Measurements from ENCODE around the gene PDLIM4. TPM values are rescaled to one million over a fixed set of nuclear protein-coding genes. Genes with fewer than 3 reads are reported as not detected.

PDLIM4 gene
- total RNA-seq, 1 experiment from 2014 or later, result 7.6 TPM

DNA sequence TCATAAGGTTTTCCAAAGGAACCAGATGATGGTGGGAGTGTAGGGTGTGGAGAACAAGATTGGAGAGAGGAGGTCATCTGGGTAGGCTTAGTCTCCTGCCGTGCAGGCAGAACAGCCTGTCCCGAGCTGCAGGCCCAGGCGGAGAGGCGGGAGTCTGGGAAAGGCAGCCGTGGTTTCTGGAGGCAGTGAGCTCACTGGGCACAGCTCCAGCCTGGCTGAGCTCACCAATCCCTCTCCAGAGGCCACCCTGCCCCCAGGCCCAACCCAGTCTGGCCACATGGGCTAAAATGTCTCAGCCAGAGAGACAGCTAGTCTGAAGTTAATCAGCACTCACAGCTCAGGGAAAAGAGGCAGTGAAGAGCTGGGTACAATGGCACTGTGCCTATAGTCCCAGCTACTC lies 42.2 kb upstream of the PDLIM4 start:
- no peak overlapping the region for H3K9ac ChIP-seq (ENCODE audit: extremely low read depth, insufficient read length, low read length)
- no peak overlapping the region for H3K4ac ChIP-seq (ENCODE audit: low read depth, low read length)
- H3K23ac ChIP-seq (ENCODE audit: insufficient read length, low read depth, low read length), result no peak overlapping the region
- no peak overlapping the region for H3K27ac ChIP-seq (ENCODE audit: insufficient read length, low read depth, low read length)
- H3K56ac ChIP-seq (ENCODE audit: insufficient read length, low read depth, low read length), result no peak overlapping the region
- no peak overlapping the region for H2BK20ac ChIP-seq (ENCODE audit: low read depth, low read length, poor library complexity, severe bottlenecking)
- no peak overlapping the region for H2BK15ac ChIP-seq (ENCODE audit: low read depth, low read length)
- H3K27ac Mint-ChIP-seq, result no peak overlapping the region
- H3K9me3 Mint-ChIP-seq, result no peaks in the 10 kb centered on the region
- no peak overlapping the region for H4K5ac ChIP-seq (ENCODE audit: insufficient read length, low read depth, low read length)
- H2BK12ac ChIP-seq (ENCODE audit: insufficient read length, low read depth, low read length), result no peak overlapping the region
- H3T11ph ChIP-seq (ENCODE audit: low read length), result no peak overlapping the region
- no peak overlapping the region; the same call in 1 of the 2 replicates for H3K14ac ChIP-seq (ENCODE audit: insufficient read depth, low read length)
- H2AFZ ChIP-seq (ENCODE audit: low read length), result no peak overlapping the region
- no peak overlapping the region for H2AK5ac ChIP-seq (ENCODE audit: insufficient read length, low read length)
- no peak overlapping the region for H4K8ac ChIP-seq (replicated peaks; ENCODE audit: insufficient read length, low read depth, low read length)
- DNase-seq, result no peak
- no CpG with 5 or more reads among the region's 5 CpGs for WGBS (ENCODE audit: extremely low coverage, insufficient read length, low lambda C conversion rate)
- no peaks in the 10 kb centered on the region for H3K27me3 ChIP-seq (ENCODE audit: insufficient read depth, low read length)
- H3K79me1 ChIP-seq (ENCODE audit: insufficient read depth, low read depth, low read length, poor library complexity, severe bottlenecking), result no peaks in the 10 kb centered on the region
- H3K4me3 Mint-ChIP-seq, result no peak overlapping the region
- H3K18ac ChIP-seq (ENCODE audit: insufficient read length, low read depth, low read length), result no peak overlapping the region
- no peak overlapping the region for H2BK120ac ChIP-seq (ENCODE audit: low read depth, low read length, poor library complexity, severe bottlenecking)
- TF ChIP-seq, protein P1, sequence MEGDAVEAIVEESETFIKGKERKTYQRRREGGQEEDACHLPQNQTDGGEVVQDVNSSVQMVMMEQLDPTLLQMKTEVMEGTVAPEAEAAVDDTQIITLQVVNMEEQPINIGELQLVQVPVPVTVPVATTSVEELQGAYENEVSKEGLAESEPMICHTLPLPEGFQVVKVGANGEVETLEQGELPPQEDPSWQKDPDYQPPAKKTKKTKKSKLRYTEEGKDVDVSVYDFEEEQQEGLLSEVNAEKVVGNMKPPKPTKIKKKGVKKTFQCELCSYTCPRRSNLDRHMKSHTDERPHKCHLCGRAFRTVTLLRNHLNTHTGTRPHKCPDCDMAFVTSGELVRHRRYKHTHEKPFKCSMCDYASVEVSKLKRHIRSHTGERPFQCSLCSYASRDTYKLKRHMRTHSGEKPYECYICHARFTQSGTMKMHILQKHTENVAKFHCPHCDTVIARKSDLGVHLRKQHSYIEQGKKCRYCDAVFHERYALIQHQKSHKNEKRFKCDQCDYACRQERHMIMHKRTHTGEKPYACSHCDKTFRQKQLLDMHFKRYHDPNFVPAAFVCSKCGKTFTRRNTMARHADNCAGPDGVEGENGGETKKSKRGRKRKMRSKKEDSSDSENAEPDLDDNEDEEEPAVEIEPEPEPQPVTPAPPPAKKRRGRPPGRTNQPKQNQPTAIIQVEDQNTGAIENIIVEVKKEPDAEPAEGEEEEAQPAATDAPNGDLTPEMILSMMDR (conservative IDR thresholded peaks at IDR 0.05), result no peak
- H3K23me2 ChIP-seq (ENCODE audit: insufficient read length, low read depth, low read length, poor library complexity, severe bottlenecking), result no peaks in the 10 kb centered on the region
- no peaks in the 10 kb centered on the region for H3K79me2 ChIP-seq (ENCODE audit: insufficient read depth, low read length)
- peaks cover 0 to 4% (median 0%) of the 10 kb centered on the region in 3 experiments; a peak in 1 of 7 replicates for H3K36me3 Mint-ChIP-seq (ENCODE audit: insufficient read depth in 1 of 3, low read depth in 3 of 3)
- no peaks in the 10 kb centered on the region for H3K27me3 Mint-ChIP-seq (ENCODE audit: low read depth)
- no peaks in the 10 kb centered on the region; the same call in 1 of the 2 replicates for H3K4me1 ChIP-seq (ENCODE audit: insufficient read depth, low read length)
- H3K4me2 ChIP-seq (ENCODE audit: insufficient read depth, insufficient read length, low read length), result no peak overlapping the region
- H4K20me1 ChIP-seq (ENCODE audit: control insufficient read depth, insufficient read depth, insufficient read length), result no peaks in the 10 kb centered on the region
- no peaks in the 10 kb centered on the region for H3K9me3 ChIP-seq (ENCODE audit: control insufficient read depth, low read depth, low read length)
- no peak overlapping the region for H2BK5ac ChIP-seq (ENCODE audit: insufficient read length, low read length)
- H3K4me1 Mint-ChIP-seq, result peaks cover 6 to 10% of the 10 kb centered on the region in 2 experiments
- H4K91ac ChIP-seq (ENCODE audit: insufficient read length, low read depth, low read length), result no peak overlapping the region

Measured in H9 (cell line).